ENCODE results near the gene FGF1.

FGF1 gene

DNA sequence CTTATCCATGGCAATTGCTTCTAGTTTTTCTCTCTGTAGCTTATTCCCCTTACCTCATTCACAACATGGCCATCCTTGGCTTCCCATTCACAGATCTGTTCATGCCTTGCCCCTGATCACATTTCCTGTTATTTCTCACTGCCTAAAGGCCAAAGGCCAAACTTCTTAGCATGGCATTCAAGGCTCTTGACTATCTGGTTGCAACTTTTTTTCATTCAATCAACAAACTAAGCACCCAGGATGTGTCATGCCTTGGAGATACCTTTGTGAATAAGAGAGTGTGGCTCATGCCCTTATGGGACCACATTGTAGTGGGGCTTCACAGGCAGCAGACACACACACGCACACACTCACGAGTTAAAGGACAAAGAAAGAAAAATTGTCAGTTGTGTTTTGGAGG is 27.6 kb downstream of the FGF1 start:
- no peak for DNase-seq (ENCODE audit: low read depth)
- H3K4me3 ChIP-seq (ENCODE audit: low read length) = no peak overlapping the region
- TF ChIP-seq, protein P1, sequence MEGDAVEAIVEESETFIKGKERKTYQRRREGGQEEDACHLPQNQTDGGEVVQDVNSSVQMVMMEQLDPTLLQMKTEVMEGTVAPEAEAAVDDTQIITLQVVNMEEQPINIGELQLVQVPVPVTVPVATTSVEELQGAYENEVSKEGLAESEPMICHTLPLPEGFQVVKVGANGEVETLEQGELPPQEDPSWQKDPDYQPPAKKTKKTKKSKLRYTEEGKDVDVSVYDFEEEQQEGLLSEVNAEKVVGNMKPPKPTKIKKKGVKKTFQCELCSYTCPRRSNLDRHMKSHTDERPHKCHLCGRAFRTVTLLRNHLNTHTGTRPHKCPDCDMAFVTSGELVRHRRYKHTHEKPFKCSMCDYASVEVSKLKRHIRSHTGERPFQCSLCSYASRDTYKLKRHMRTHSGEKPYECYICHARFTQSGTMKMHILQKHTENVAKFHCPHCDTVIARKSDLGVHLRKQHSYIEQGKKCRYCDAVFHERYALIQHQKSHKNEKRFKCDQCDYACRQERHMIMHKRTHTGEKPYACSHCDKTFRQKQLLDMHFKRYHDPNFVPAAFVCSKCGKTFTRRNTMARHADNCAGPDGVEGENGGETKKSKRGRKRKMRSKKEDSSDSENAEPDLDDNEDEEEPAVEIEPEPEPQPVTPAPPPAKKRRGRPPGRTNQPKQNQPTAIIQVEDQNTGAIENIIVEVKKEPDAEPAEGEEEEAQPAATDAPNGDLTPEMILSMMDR (conservative IDR thresholded peaks at IDR 0.05; ENCODE audit: low read depth, low read length) = no peak

DNA sequence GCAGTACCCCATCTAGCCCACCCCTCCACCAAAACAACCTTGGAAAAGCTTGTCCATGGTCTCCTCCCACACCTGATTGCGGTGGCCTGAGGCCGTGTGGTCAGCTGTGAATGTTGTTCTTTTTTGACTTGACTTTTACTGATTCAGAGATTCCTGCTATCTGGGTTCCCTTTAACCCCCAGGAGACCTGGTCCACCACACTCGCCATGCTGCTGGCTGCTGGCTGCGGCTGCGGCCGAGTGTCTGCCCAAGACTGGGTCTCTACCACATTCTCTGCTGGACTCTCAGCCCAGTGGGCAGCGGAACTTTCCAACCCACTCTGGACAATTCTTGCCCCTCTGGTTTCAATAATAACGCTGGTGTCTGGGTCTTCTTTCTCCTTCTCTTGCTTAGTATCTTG is 28.4 kb downstream of the FGF1 start:
- no peak overlapping the region for H3K4me3 ChIP-seq (ENCODE audit: low read length)
- TF ChIP-seq, protein P1 (conservative IDR thresholded peaks at IDR 0.05; ENCODE audit: low read depth, low read length) = no peak
- no peak for DNase-seq (ENCODE audit: low read depth)

DNA sequence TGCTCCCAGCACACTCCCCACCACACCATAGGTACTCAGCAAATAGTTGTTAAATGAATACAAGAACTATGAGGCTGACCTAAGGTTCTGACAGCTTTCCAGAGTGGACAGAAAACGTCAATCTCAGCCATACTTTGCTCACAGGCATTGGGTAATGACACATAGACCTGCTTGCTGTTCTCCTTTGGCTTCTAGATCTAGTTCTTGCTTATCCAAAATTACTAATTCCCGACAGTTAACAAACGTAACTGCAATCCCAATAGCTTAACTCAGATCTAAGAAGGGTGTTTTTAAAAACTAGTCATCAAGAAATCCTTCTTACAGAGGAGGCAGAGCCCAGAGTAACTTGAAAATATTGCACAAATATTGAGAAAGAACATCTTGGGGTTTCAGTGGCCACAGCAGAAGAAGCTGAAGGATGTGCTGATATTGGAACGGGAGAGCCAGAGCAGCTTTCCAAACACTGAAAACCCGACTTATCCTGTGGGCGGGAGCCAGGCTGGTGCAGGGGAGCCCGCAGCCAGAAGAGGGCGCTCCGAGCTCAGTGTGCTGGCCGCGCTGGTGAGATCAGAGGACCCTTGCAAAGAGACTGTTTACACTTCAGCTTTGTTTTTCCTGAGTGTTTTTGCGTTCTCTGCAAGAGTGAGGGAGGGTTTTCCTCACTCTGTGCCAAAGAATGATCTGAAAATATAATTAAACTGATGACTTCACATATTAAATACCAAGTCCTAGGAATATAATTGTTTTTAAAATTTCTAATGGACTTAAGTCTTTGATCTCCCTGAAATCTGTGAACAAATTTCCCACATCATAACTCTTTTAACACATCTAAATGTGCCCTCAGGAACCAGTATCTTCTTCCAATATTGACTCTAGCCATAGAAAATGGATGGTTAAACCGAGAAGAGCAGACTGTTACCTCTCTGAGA is 30.3 kb downstream of the FGF1 start:
- no peak for DNase-seq (ENCODE audit: low read depth)
- H3K4me3 ChIP-seq (ENCODE audit: low read length) = no peak overlapping the region
- TF ChIP-seq, protein P1 (conservative IDR thresholded peaks at IDR 0.05; ENCODE audit: low read depth, low read length) = peak; percentile 100

DNA sequence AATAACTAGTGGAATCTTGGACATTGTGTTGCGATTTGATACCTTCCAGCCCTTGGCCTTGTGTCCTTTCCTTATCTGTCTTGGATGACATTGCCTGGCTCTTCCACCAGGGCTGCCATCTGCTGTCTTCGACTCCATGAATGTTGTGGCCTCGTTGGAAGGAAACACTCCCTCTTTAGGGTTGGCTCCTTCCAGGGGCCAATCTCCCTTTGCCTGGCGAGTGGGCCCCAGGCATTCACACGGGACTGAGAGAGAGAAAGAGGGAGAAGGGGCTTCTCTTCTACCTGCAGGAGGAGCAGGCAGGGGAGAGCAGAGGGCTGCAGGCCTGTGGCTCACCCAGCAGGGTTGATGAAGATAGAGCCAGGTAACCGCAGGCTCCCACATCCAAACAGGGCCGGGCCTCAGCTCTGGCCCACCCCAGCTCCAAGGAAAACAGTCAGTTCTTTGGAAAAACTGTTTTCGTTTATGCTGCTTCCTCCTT is 31.3 kb downstream of the FGF1 start:
- DNase-seq (ENCODE audit: low read depth) = no peak
- no peak overlapping the region for H3K4me3 ChIP-seq (ENCODE audit: low read length)
- TF ChIP-seq, protein P1 (conservative IDR thresholded peaks at IDR 0.05; ENCODE audit: low read depth, low read length) = no peak

DNA sequence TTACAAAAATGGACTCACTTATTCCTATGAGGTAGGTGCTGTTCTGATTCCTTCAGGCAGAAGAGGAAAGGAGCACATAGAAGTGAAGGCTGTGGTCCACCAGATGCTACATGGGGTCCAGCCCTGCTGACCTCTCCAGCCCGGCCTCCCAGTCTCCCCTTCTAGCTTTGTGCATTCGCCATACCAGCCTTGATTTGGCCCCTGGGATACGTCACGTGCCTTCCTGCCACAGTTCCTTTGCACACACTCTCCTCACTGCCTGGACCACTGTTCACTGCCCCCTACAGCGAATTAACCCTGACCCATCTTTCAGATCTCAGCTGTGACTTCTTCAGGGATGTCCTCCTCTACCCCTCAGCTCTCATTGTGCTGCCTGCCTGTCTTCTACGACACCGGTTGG is 32.6 kb downstream of the FGF1 start:
- H3K4me3 ChIP-seq (ENCODE audit: low read length) = no peak overlapping the region
- TF ChIP-seq, protein P1 (conservative IDR thresholded peaks at IDR 0.05; ENCODE audit: low read depth, low read length) = no peak
- no peak for DNase-seq (ENCODE audit: low read depth)

DNA sequence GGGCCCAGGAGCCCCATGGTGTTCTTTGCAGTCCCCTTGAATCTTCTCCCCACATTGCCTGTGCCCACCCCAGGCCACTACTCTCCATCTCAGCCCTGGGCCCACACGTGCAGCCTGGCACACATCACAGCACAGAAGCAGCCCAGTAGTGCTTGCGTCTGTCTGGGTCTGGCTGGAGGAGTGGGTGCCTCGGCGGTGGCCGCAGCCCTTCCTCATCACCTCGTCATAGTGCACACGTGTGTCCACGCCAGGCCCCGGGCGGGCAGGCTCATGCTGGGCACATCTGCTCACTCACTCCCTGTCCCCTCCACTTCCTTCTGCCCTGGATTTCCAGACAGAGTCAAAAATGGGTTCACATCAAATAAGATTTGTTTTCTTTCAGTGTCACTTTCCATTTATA is 33.3 kb downstream of the FGF1 start:
- DNase-seq (ENCODE audit: low read depth) = no peak
- no peak overlapping the region for H3K4me3 ChIP-seq (ENCODE audit: low read length)
- TF ChIP-seq, protein P1 (conservative IDR thresholded peaks at IDR 0.05; ENCODE audit: low read depth, low read length) = no peak

DNA sequence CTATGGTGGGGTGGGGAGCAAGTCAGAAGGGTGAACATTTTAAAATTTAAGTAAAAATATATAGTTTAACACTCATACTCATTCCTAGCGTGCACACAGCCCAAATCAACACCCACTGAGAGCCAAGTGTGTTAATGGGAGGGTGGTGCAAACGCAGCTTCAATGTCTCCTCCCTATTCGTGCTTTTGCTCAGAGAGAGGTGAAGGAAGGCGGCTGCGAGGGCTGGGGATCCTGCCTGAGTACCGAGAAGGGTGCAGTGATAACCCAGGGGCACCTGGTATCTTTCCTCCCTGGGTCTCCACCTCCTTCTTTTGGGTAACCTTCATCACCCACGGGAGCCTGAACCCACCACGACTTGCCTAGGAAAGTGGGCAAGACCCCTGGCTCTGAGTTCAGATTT is 35.0 kb downstream of the FGF1 start:
- H3K4me3 ChIP-seq (ENCODE audit: low read length) = no peak overlapping the region
- TF ChIP-seq, protein P1 (conservative IDR thresholded peaks at IDR 0.05; ENCODE audit: low read depth, low read length) = no peak

More for the DNA sequence above, 35.0 kb downstream of the FGF1 start:
- DNase-seq (ENCODE audit: low read depth) = no peak

All from retinal pigment epithelial cell (primary cell).